IgD-negative memory B cell (primary cell): ENCODE measurements around the gene LGALS3BP. TPM values are rescaled to one million over a fixed set of nuclear protein-coding genes. Genes with fewer than 3 reads are reported as not detected.

Source experiments
- H3K27ac Mint-ChIP-seq, 3 donors: one replicate each; pipeline ENCODE4 v1.8.0; 2020 to 2022; ENCODE audit warnings: mild to moderate bottlenecking in 3 of 3, mixed read lengths in 3 of 3, moderate library complexity in 1 of 3
- H3K27me3 Mint-ChIP-seq: one replicate; pipeline ENCODE4 v1.8.0; 2021; ENCODE audit warnings: mixed read lengths
- H3K36me3 Mint-ChIP-seq: one replicate; pipeline ENCODE4 v1.8.0; 2020; ENCODE audit warnings: mild to moderate bottlenecking, mixed read lengths
- H3K4me1 Mint-ChIP-seq, 3 donors: one replicate each; pipeline ENCODE4 v1.8.0; 2020 to 2022; ENCODE audit warnings: mixed read lengths in 3 of 3, mild to moderate bottlenecking in 1 of 3
- H3K4me3 Mint-ChIP-seq, 4 donors: one replicate each; pipeline ENCODE4 v1.8.0; 2020 to 2022; ENCODE audit warnings: mild to moderate bottlenecking in 4 of 4, mixed read lengths in 4 of 4, moderate library complexity in 3 of 4
- H3K9me3 Mint-ChIP-seq, 3 donors: one replicate each; pipeline ENCODE4 v1.8.0; 2020 to 2021; ENCODE audit warnings: mixed read lengths in 3 of 3, mild to moderate bottlenecking in 1 of 3
- polyA plus RNA-seq: library from polyadenylated mRNA; unstranded; fragments of 300-500 nt; fragmentation: Illumina TruSeq; gene quantifications from one replicate; pipeline ENCODE4 v1.2.3, GENCODE V29; 2021

Gene LGALS3BP
- polyA plus RNA-seq, 1 donor from 2014 or later = 3.9 TPM

DNA sequence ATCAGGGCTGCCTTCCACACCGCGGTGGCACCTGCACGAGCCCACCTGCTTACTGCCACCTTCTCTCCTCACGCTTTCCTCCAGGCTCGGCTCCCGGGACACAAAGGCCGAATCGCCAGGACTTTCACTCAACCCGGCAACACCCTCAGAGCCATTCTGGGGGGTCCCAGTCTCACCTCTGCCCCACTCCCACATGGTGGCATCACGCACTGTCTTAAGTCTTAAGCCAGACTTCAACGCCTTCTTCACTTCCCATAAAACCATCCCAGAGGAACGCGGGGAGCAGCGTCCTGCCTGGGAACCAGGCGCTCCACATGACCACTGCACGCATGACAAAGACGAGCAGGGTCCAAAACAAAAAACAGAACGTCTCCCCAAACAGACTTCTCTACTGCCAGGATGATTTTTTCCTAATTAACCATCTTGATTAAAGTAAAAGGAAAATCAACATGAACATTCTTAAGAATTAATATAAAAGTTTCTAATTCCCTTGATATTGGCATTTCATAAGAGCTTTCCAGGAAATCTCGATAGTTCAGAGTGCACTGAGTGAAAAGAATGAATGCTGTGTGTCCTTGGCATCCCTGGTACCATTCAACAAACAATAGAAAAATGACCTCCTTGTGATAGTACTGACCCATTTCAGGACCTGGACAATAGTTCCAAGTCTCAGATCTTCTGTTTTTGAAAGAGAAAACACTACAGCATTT is 27.2 kb upstream of the LGALS3BP start:
- Mint-ChIP-seq H3K9me3 (no peaks in the 10 kb centered on the region), H3K36me3 (no peaks in the 10 kb centered on the region), H3K27ac (peak overlapping the region in 2 of 3 donors; percentile 21 to 96), H3K4me1 (peaks cover 17 to 28% (median 23%) of the 10 kb centered on the region in 3 donors), H3K27me3 (no peaks in the 10 kb centered on the region), H3K4me3 (peak overlapping the region; percentile 15 to 97 (median 40))

GRCh38 chr17:79006046-79006445 is 26.3 kb upstream of the LGALS3BP start:
- Mint-ChIP-seq H3K9me3 (no peaks in the 10 kb centered on the region), H3K4me1 (peaks cover 15 to 28% (median 22%) of the 10 kb centered on the region in 3 donors), H3K27me3 (no peaks in the 10 kb centered on the region), H3K4me3 (peak overlapping the region in 2 of 4 donors; percentile 30 to 97), H3K27ac (peak overlapping the region in 2 of 3 donors; percentile 81 to 85), H3K36me3 (no peaks in the 10 kb centered on the region)

- Mint-ChIP-seq H3K4me3 (no peak overlapping the region), H3K27me3 (no peaks in the 10 kb centered on the region), H3K27ac (peak overlapping the region in 2 of 3 donors; percentile 81 to 85), H3K36me3 (no peaks in the 10 kb centered on the region), H3K9me3 (no peaks in the 10 kb centered on the region), H3K4me1 (peaks cover 14 to 26% (median 18%) of the 10 kb centered on the region in 3 donors)
Measured at GRCh38 chr17:79005063-79005861, 25.5 kb upstream of the LGALS3BP start.

- Mint-ChIP-seq H3K36me3 (no peaks in the 10 kb centered on the region), H3K4me1 (peaks cover 14 to 25% (median 16%) of the 10 kb centered on the region in 3 donors), H3K27me3 (no peaks in the 10 kb centered on the region), H3K27ac (no peak overlapping the region), H3K9me3 (no peaks in the 10 kb centered on the region), H3K4me3 (no peak overlapping the region)
Measured at GRCh38 chr17:79003661-79004411, 24.1 kb upstream of the LGALS3BP start.

DNA sequence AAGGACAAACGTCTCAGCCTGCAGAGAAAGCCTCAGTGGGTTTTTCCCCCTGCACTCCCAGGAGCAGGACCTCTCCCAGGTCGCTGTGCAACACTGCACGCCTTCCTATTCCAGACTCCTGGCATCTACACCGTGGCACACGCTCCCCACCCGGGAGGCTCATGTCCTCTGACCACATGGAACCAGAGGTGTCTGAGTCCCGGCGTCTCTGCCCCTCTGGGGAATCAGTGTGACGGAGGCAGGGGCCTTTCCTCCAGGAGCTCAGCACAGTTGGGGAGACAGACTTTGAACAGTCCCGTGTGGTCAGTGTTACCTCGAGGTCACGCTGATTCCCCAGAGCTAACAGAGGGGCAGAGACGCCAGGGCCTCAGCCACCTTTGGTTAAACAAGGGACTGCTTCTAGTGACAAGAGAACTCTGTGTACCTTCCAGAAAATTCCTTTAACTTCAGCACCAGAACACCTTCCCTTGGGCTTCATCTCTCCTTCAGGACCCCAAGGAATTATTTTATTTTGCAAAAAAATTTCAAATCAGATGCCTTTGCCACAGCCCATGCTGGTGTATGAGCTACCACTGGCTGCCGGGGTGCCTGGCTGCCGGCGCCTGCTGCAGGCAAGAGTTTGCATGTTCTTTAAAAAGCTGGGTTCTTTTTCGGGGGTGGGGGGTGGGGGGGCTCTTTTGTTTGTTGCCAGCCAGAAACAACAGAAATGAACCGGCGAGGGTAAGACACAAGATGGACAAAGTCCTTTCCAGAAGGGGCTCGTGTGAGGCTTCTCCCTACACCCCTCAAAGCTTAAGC is 23.3 kb upstream of the LGALS3BP start:
- no peaks in the 10 kb centered on the region for H3K36me3 Mint-ChIP-seq
- H3K4me1 Mint-ChIP-seq = peaks cover 8 to 18% (median 14%) of the 10 kb centered on the region in 3 donors
- H3K27me3 Mint-ChIP-seq = no peaks in the 10 kb centered on the region
- no peak overlapping the region for H3K27ac Mint-ChIP-seq
- no peak overlapping the region for H3K4me3 Mint-ChIP-seq
- H3K9me3 Mint-ChIP-seq = no peaks in the 10 kb centered on the region

GRCh38 chr17:79002291-79002690 is 22.6 kb upstream of the LGALS3BP start:
- Mint-ChIP-seq H3K4me3 (no peak overlapping the region), H3K9me3 (no peaks in the 10 kb centered on the region), H3K27ac (no peak overlapping the region), H3K36me3 (no peaks in the 10 kb centered on the region), H3K27me3 (no peaks in the 10 kb centered on the region), H3K4me1 (peaks cover 4 to 13% (median 11%) of the 10 kb centered on the region in 3 donors)

- no peaks in the 10 kb centered on the region for H3K9me3 Mint-ChIP-seq
- peaks cover 3 to 7% (median 4%) of the 10 kb centered on the region in 3 donors for H3K4me1 Mint-ChIP-seq
- peaks cover 4% of the 10 kb centered on the region for H3K36me3 Mint-ChIP-seq
- no peak overlapping the region for H3K4me3 Mint-ChIP-seq
- H3K27ac Mint-ChIP-seq = peak overlapping the region in 2 of 3 donors; percentile 2 to 67
- H3K27me3 Mint-ChIP-seq = no peaks in the 10 kb centered on the region
Measured at GRCh38 chr17:79001190-79002020, 21.7 kb upstream of the LGALS3BP start.

DNA sequence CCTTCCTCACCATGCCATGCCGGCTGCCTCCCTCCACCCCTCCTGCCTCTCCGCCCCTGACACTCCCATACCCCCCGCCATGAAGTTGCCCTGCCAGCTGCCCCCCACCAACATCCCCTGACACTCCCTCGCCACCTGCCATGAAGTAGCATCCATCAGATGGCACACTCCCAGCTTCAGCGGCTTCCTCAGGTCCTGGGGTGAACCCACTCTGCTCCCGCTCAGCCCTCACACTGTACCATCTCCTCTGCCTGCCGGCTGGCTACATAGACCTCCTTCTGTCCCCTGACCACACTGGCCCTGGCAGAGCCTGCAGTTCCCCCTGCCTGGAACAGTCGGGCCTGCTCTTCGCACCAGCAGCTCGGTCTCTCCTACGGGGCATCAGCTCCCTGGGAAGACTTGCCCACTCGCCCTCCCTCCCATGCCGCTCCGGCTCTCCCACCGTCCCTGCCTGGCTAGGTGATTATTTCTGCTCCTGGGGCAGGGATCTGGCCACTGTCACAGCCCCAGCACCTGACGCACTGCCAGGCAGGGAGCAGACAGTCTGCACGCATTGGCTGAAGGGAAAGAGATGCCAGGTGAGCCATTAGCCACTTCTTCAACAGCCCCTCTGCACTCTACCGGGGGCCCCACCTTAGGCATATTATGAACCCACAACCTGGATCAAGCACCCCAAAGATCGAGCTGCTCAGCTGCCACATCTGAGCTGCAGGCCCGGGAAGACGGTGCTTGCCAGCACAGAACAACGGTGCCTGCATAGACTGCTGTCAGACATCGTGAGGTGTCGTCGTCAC is 20.9 kb upstream of the LGALS3BP start:
- Mint-ChIP-seq H3K27me3 (no peaks in the 10 kb centered on the region), H3K9me3 (no peaks in the 10 kb centered on the region), H3K27ac (peak overlapping the region in 1 of 3 donors; percentile 67), H3K4me1 (peaks cover 0 to 4% (median under 1%) of the 10 kb centered on the region in 3 donors), H3K4me3 (no peak overlapping the region), H3K36me3 (peaks cover 4% of the 10 kb centered on the region)

DNA sequence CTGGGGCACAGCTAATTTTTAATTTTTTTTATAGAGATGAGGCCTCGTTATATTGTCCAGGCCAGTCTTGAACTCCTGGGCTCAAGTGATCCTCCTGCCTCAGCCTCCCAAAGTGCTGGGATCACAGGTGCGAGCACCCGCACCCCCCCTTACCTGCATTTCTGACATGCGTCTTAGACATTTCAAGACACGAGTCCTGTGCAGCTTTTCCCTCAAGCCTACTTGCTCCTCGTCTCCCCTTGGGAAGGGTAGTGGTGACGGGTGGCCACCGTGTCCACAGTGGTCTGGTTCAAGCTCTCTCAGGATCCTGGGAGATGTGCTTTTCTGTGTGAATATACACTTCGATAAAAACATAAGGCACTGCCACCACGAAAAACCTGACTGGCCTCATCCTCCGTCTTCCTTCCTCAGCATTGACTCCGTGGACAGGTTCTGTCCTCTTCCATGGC is 20.2 kb upstream of the LGALS3BP start:
- H3K27ac Mint-ChIP-seq = no peak overlapping the region
- peaks cover 4% of the 10 kb centered on the region for H3K36me3 Mint-ChIP-seq
- peaks cover 0 to 4% (median 0%) of the 10 kb centered on the region in 3 donors for H3K4me1 Mint-ChIP-seq
- H3K27me3 Mint-ChIP-seq = no peaks in the 10 kb centered on the region
- no peak overlapping the region for H3K4me3 Mint-ChIP-seq
- H3K9me3 Mint-ChIP-seq = no peaks in the 10 kb centered on the region

- H3K36me3 Mint-ChIP-seq = peaks cover 4% of the 10 kb centered on the region
- no peak overlapping the region for H3K27ac Mint-ChIP-seq
- H3K9me3 Mint-ChIP-seq = no peaks in the 10 kb centered on the region
- peaks cover 0 to 4% (median 0%) of the 10 kb centered on the region in 3 donors for H3K4me1 Mint-ChIP-seq
- no peak overlapping the region for H3K4me3 Mint-ChIP-seq
- no peaks in the 10 kb centered on the region for H3K27me3 Mint-ChIP-seq
Measured at GRCh38 chr17:78999056-78999768, 19.5 kb upstream of the LGALS3BP start.

GRCh38 chr17:78998311-78999055 is 18.8 kb upstream of the LGALS3BP start:
- peak overlapping the region in 1 of 3 donors; percentile 16 for H3K27ac Mint-ChIP-seq
- peaks cover 4% of the 10 kb centered on the region for H3K36me3 Mint-ChIP-seq
- H3K27me3 Mint-ChIP-seq = no peaks in the 10 kb centered on the region
- H3K9me3 Mint-ChIP-seq = peaks cover 0 to under 1% (median 0%) of the 10 kb centered on the region in 3 donors
- no peak overlapping the region for H3K4me3 Mint-ChIP-seq
- peaks cover 0 to 4% (median 0%) of the 10 kb centered on the region in 3 donors for H3K4me1 Mint-ChIP-seq

DNA sequence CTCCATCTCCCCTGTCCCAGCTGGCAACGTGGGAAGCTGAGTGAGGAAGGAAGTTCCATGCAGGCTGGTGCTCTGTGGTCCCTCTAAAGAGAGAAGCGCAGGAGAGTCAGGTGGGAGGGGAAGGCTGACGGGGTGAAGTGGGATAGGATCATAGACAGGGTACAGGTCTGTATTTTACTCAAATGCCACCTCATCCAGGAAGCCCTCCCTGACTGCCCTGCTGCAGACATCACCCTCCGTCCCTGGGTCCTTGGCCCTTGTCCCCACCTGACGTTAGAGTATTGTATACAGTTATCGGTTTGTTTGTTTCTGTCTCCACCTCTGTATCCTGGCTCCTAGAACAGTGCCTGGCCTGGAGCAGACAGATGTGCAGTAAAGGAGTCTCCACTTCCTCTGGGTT is 18.2 kb upstream of the LGALS3BP start:
- Mint-ChIP-seq H3K36me3 (peaks cover 4% of the 10 kb centered on the region), H3K27me3 (no peaks in the 10 kb centered on the region), H3K27ac (peak overlapping the region in 1 of 3 donors; percentile 16), H3K4me3 (no peak overlapping the region), H3K9me3 (peaks cover 0 to 1% (median 0%) of the 10 kb centered on the region in 3 donors), H3K4me1 (peaks cover 0 to 8% (median 0%) of the 10 kb centered on the region in 3 donors)
